PC-9 (cell line): ENCODE results near the gene NECAB3. TPM values are rescaled to one million over a fixed set of nuclear protein-coding genes. Genes with fewer than 3 reads are reported as not detected.

Experiments
- BruUV-seq: library from RNA; stranded (reverse); fragments of 400-500 nt; replicated peaks from 2 replicates; lab custom pipeline; 2021; lab: Mats Ljungman, UMichigan
- CTCF ChIA-PET: fragments of 300-600 bp; sonication (Branson Sonifier 250); formaldehyde crosslinking; loops from one replicate; lab custom pipeline; 2022; ENCODE audit warnings: antibody characterized with exemption; lab: Charles Lee
- POLR2A ChIA-PET: fragments of 300-600 bp; sonication (Branson Sonifier 250); formaldehyde crosslinking; loops from one replicate; lab custom pipeline; 2022; ENCODE audit warnings: antibody characterized with exemption; ENCODE audit not compliant: unreplicated experiment; lab: Charles Lee
- DNase-seq, 2 experiments: peaks; one replicate each; pipeline versions ENCODE4 v3.0.0 to v3.0.0-alpha.2; 2015 to 2022; ENCODE audit warnings: mixed read lengths in 1 of 2
- H2AFZ ChIP-seq: fragments of 200-600 bp; sonication (generic); 2 replicates; pipeline ENCODE4 v1.8.1; 2017; ENCODE audit warnings: antibody characterized with exemption
- H3F3A ChIP-seq: fragments of 200-600 bp; sonication (generic); 2 replicates; pipeline ENCODE4 v1.8.1; 2017; ENCODE audit warnings: antibody characterized with exemption, mild to moderate bottlenecking, low read depth; ENCODE audit not compliant: insufficient read depth
- H3K27ac ChIP-seq: fragments of 200-600 bp; sonication (generic); 2 replicates; pipeline ENCODE4 v1.6.1; 2016; ENCODE audit warnings: mixed run types
- H3K27me3 ChIP-seq: fragments of 200-600 bp; sonication (generic); 2 replicates; pipeline ENCODE4 v1.6.1; 2016; ENCODE audit warnings: low read depth, mixed run types; ENCODE audit not compliant: insufficient read depth
- H3K36me3 ChIP-seq: fragments of 200-600 bp; sonication (generic); 2 replicates; pipeline ENCODE4 v1.6.1; 2016; ENCODE audit warnings: low read depth, mixed run types
- H3K4me1 ChIP-seq: fragments of 200-600 bp; sonication (generic); replicated peaks from 2 replicates; pipeline ENCODE4 v1.6.1; 2016; ENCODE audit warnings: mixed run types; ENCODE audit not compliant: insufficient read depth
- H3K4me2 ChIP-seq: fragments of 200-600 bp; sonication (generic); 2 replicates; pipeline ENCODE4 v1.6.1; 2017; ENCODE audit warnings: mixed run types
- H3K4me3 ChIP-seq: fragments of 200-600 bp; sonication (generic); 2 replicates; pipeline ENCODE4 v1.6.1; 2016; ENCODE audit warnings: mixed run types
- H3K79me2 ChIP-seq: fragments of 200-600 bp; sonication (generic); 2 replicates; pipeline ENCODE4 v1.6.1; 2017; ENCODE audit warnings: low read depth, mixed run types
- H3K9me2 ChIP-seq: fragments of 200-600 bp; sonication (generic); 2 replicates; pipeline ENCODE4 v1.8.1; 2017; ENCODE audit warnings: mild to moderate bottlenecking; ENCODE audit not compliant: insufficient read depth
- H3K9me3 ChIP-seq: fragments of 200-600 bp; sonication (generic); 2 replicates; pipeline ENCODE4 v1.8.1; 2016; ENCODE audit warnings: low read depth; ENCODE audit not compliant: insufficient read depth
- H4K20me1 ChIP-seq: fragments of 200-600 bp; sonication (generic); 2 replicates; pipeline ENCODE4 v1.8.1; 2017; ENCODE audit not compliant: insufficient read depth
- EZH2 ChIP-seq: fragments of 200-600 bp; sonication (generic); IDR thresholded peaks from 2 replicates; pipeline ENCODE4 v1.8.0; 2017; ENCODE audit warnings: antibody characterized with exemption, low read depth
- intact Hi-C: fragments of 100-400 bp; cut with micrococcal nuclease; formaldehyde crosslinking; loops from one replicate; pipeline ENCODE4 v1.10.0; 2022; ENCODE audit not compliant: unreplicated experiment
- total RNA-seq: library from RNA; stranded (reverse); gene quantifications from 2 replicates; pipeline ENCODE4 v1.2.3, GENCODE V29; 2021
- TF ChIP-seq, protein P1 (sequence below): fragments of 200-600 bp; sonication (generic); conservative IDR thresholded peaks from 2 replicates; pipeline ENCODE4 v1.6.1; 2017; ENCODE audit warnings: mixed run types, antibody characterized with exemption, mild to moderate bottlenecking, moderate library complexity

Gene NECAB3
- total RNA-seq, 1 experiment from 2014 or later: 72.1 TPM

DNA sequence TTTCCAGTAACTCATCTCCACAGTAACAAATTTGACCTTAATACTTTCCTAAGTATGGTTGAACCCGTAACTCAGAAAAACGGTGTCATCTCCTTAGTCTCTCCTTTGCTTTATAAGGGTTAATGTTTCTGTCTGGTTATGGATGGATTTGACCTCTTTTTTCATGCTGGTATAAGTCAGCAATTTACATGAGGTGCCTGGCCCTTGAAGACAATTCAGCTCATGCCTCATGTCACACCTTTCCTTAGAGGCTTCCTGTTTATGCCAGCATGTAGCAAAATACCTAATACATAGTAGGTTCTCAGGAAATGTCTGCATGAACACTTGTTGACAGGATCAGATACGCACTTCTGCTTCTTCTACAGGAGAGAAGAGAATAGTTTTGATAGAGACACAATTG lies 49.8 kb downstream of the NECAB3 start:
- TF ChIP-seq, protein P1, sequence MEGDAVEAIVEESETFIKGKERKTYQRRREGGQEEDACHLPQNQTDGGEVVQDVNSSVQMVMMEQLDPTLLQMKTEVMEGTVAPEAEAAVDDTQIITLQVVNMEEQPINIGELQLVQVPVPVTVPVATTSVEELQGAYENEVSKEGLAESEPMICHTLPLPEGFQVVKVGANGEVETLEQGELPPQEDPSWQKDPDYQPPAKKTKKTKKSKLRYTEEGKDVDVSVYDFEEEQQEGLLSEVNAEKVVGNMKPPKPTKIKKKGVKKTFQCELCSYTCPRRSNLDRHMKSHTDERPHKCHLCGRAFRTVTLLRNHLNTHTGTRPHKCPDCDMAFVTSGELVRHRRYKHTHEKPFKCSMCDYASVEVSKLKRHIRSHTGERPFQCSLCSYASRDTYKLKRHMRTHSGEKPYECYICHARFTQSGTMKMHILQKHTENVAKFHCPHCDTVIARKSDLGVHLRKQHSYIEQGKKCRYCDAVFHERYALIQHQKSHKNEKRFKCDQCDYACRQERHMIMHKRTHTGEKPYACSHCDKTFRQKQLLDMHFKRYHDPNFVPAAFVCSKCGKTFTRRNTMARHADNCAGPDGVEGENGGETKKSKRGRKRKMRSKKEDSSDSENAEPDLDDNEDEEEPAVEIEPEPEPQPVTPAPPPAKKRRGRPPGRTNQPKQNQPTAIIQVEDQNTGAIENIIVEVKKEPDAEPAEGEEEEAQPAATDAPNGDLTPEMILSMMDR: no peak
- no peak for TF ChIP-seq EZH2
- H2AFZ ChIP-seq: no peak overlapping the region
- no peak overlapping the region for H3K4me3 ChIP-seq
- no peaks in the 10 kb centered on the region for H3K4me1 ChIP-seq
- no peak for DNase-seq
- 0 out of 2 replicates have a peak, but pooled peaks cover 14% of the 10 kb centered on the region for H3K36me3 ChIP-seq
- POLR2A ChIA-PET: no interaction called here
- no peaks in the 10 kb centered on the region for H3K9me3 ChIP-seq
- BruUV-seq: no TSS peak
- no peaks in the 10 kb centered on the region for H3K79me2 ChIP-seq
- no peaks in the 10 kb centered on the region for H3K9me2 ChIP-seq
- no peaks in the 10 kb centered on the region for H3F3A ChIP-seq
- H4K20me1 ChIP-seq: no peaks in the 10 kb centered on the region; the same call in 1 of the 2 replicates
- no peak overlapping the region for H3K4me2 ChIP-seq
- CTCF ChIA-PET: no interaction called here
- no peaks in the 10 kb centered on the region for H3K27me3 ChIP-seq
- intact Hi-C loops: no loop called here
- H3K27ac ChIP-seq: no peak overlapping the region

DNA sequence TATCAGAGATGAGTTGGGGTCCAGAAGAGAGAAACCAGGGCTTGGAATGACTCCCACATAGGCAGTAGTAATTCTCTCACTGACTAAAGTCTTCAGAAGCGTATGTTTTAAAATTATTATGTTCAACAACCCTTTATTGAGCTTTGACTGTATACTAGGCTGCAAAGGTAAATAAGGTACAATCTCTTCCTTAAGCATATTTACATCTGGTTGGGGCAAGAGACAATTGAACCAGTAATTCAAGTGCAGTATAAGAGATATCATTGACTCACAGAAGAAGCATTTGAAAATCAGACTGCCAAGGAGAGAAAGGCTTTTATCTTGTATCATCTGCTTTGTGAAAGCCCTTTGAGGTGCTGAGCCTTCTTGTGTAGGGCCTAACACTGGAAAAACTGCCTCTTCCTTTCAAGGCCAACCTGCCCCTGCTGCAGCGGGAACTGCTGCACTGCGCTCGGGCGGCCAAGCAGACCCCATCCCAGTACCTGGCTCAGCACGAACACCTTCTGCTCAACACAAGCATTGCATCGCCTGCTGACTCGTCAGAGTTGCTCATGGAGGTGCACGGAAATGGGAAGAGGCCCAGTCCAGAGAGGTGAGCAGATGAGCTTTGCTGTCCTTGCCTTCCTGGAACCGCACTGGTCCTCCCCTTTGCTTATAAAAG lies 51.4 kb downstream of the NECAB3 start:
- no TSS peak for BruUV-seq
- intact Hi-C loops: no loop called here
- no peak for DNase-seq
- Histone ChIP-seq H3K79me2 (no peaks in the 10 kb centered on the region), H2AFZ (no peak overlapping the region), H3K27me3 (no peaks in the 10 kb centered on the region), H3K9me2 (no peaks in the 10 kb centered on the region), H3K4me2 (no peak overlapping the region), H3K27ac (no peak overlapping the region), H3K9me3 (no peaks in the 10 kb centered on the region), H3K4me3 (no peak overlapping the region), H3K36me3 (0 out of 2 replicates have a peak, but pooled peaks cover 9% of the 10 kb centered on the region), H3K4me1 (no peaks in the 10 kb centered on the region), H4K20me1 (no peaks in the 10 kb centered on the region), H3F3A (no peaks in the 10 kb centered on the region)
- no peak for TF ChIP-seq EZH2
- TF ChIP-seq, protein P1: no peak
- ChIA-PET CTCF (no interaction called here), POLR2A (no interaction called here)

DNA sequence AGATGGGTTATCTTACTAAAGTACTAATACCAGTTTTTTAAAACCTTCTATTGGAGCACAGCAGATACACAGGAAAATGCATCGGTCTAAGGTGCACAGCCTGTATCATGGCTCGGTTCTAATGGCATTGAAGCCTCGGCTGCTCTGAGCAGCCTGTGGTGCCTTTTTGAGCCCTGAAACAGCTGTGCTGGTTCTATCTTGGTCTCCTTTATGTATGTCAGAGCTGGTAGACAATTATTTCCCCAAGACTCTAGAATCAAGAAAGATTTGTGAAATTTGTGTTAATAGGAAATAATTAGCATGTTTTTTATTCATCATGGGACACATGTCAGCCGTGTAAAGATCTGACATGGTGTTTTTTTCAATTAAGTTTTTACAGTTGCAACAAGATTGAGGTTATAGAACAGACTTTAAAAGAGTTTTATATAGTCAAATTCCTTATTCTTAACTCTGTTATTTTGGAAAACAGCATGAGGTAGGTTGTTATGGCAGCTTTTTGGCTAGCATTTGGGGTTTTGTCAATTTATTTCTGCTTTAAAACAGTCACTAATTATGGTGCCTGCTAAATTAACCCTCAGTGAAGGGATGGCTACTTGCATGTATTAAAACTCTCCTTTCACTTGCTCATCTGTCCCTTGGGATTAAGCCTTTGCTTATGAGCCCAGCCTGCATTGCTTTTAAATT lies 52.4 kb downstream of the NECAB3 start:
- no peaks in the 10 kb centered on the region for H3K27me3 ChIP-seq
- H3K36me3 ChIP-seq: 0 out of 2 replicates have a peak, but pooled peaks cover 8% of the 10 kb centered on the region
- DNase-seq: no peak
- H3F3A ChIP-seq: no peaks in the 10 kb centered on the region
- H3K79me2 ChIP-seq: no peaks in the 10 kb centered on the region
- H2AFZ ChIP-seq: no peak overlapping the region
- H3K9me3 ChIP-seq: no peaks in the 10 kb centered on the region
- no peak overlapping the region for H3K27ac ChIP-seq
- POLR2A ChIA-PET: interaction anchor here (0.7 kb wide), 1 partner anchor 132 kb away, joined by 5 read pairs; the partner anchor contains the start of gene CBFA2T2
- CTCF ChIA-PET: no interaction called here
- no peak overlapping the region for H3K4me3 ChIP-seq
- TF ChIP-seq, protein P1: no peak
- no peak for TF ChIP-seq EZH2
- BruUV-seq: no TSS peak
- H3K4me2 ChIP-seq: no peak overlapping the region
- no peaks in the 10 kb centered on the region for H3K4me1 ChIP-seq
- no peaks in the 10 kb centered on the region for H3K9me2 ChIP-seq
- H4K20me1 ChIP-seq: no peaks in the 10 kb centered on the region
- intact Hi-C loops: no loop called here
